H1 (cell line): Measurements from ENCODE around the gene RTP1. TPM values are rescaled to one million over a fixed set of nuclear protein-coding genes. Genes with fewer than 3 reads are reported as not detected.

Source experiments
- CTCF ChIA-PET: fragments of 300-600 bp; sonication (Branson Sonifier 250); formaldehyde crosslinking; loops from one replicate; lab custom pipeline; 2021; ENCODE audit not compliant: partially characterized antibody; lab: Charles Lee
- POLR2A ChIA-PET: fragments of 300-600 bp; sonication (Branson Sonifier 250); formaldehyde crosslinking; loops from one replicate; lab custom pipeline; 2021; ENCODE audit warnings: inconsistent platforms; ENCODE audit not compliant: partially characterized antibody; lab: Charles Lee
- DNase-seq, 2 experiments: peaks; one replicate each; pipeline versions ENCODE4 v3.0.0 to v3.0.0-alpha.2; 2010 to 2022; ENCODE audit warnings: low spot score in 2 of 2, low read depth in 1 of 2, mixed read lengths in 1 of 2
- FAIRE-seq: peaks from 2 replicates; lab custom pipeline; 2011; peaks lifted over from hg19 to GRCh38; lab: Jason Lieb, UNC
- H2AFZ ChIP-seq: 2 replicates; pipeline ENCODE4 v1.8.1; 2012; ENCODE audit warnings: low read length, inconsistent platforms
- H2AK5ac ChIP-seq: 2 replicates; pipeline ENCODE4 v1.6.1; 2013; ENCODE audit warnings: low read depth, low read length
- H2BK120ac ChIP-seq: replicated peaks from 2 replicates; pipeline ENCODE3; 2013; ENCODE audit warnings: low read depth, low read length, inconsistent platforms
- H2BK12ac ChIP-seq: 2 replicates; pipeline ENCODE4 v1.6.1; 2013; ENCODE audit warnings: low read depth, low read length
- H2BK15ac ChIP-seq: 2 replicates; pipeline ENCODE4 v1.6.1; 2013; ENCODE audit warnings: low read length
- H2BK20ac ChIP-seq: 2 replicates; pipeline ENCODE4 v1.6.1; 2013; ENCODE audit warnings: low read length
- H2BK5ac ChIP-seq: 2 replicates; pipeline ENCODE4 v1.6.1; 2013; ENCODE audit warnings: low read depth, low read length
- H3K14ac ChIP-seq: 2 replicates; pipeline ENCODE4 v1.6.1; 2013; ENCODE audit warnings: inconsistent platforms; ENCODE audit not compliant: insufficient read length
- H3K18ac ChIP-seq: 2 replicates; pipeline ENCODE4 v1.6.1; 2013; ENCODE audit warnings: low read length; ENCODE audit errors: extremely low read depth
- H3K23ac ChIP-seq: 2 replicates; pipeline ENCODE4 v1.6.1; 2013; ENCODE audit warnings: inconsistent platforms; ENCODE audit not compliant: insufficient read length
- H3K23me2 ChIP-seq: 2 replicates; pipeline ENCODE4 v1.6.1; 2013; ENCODE audit warnings: low read depth, low read length
- H3K27ac ChIP-seq: 2 replicates; pipeline ENCODE4 v1.6.1; 2011; ENCODE audit warnings: low read depth, low read length, inconsistent platforms
- H3K27me3 ChIP-seq, 4 experiments: replicated peaks in 1 of 4; 1 replicate in 1 of 4; 2 replicates in 3 of 4; pipeline versions ENCODE4 v1.6.1 to v1.8.1; 2011 to 2013; ENCODE audit warnings: low read length in 3 of 4, mild to moderate bottlenecking in 3 of 4, inconsistent platforms in 2 of 4, mixed read lengths in 2 of 4, moderate library complexity in 1 of 4; ENCODE audit not compliant: control insufficient read depth in 3 of 4, insufficient read depth in 3 of 4; ENCODE audit errors: extremely low read depth in 1 of 4
- H3K36me3 ChIP-seq, 4 experiments: 2 replicates each; pipeline versions ENCODE4 v1.6.1 to v1.8.1; 2011 to 2013; ENCODE audit warnings: mild to moderate bottlenecking in 4 of 4, low read length in 3 of 4, moderate library complexity in 2 of 4, control low read depth in 1 of 4, inconsistent platforms in 1 of 4; ENCODE audit not compliant: insufficient read depth in 4 of 4, control insufficient read depth in 2 of 4
- H3K4ac ChIP-seq: replicated peaks from 2 replicates; pipeline ENCODE3; 2013; ENCODE audit warnings: low read length, low read depth, mixed read lengths, inconsistent platforms; ENCODE audit not compliant: insufficient read length
- H3K4me1 ChIP-seq, 4 experiments: replicated peaks in 1 of 4; 1 replicate in 1 of 4; 2 replicates in 3 of 4; pipeline versions ENCODE4 v1.6.1 to v1.8.1; 2011 to 2013; ENCODE audit warnings: low read length in 3 of 4, inconsistent platforms in 2 of 4, mixed read lengths in 1 of 4; ENCODE audit not compliant: insufficient read depth in 4 of 4, control insufficient read depth in 3 of 4
- H3K4me2 ChIP-seq, 2 experiments: 2 replicates each; pipeline versions ENCODE4 v1.6.1 to v1.8.1; 2011 to 2013; ENCODE audit warnings: low read depth in 2 of 2, low read length in 2 of 2, control low read depth in 1 of 2, inconsistent platforms in 1 of 2, mild to moderate bottlenecking in 1 of 2; ENCODE audit not compliant: insufficient read depth in 1 of 2
- H3K4me3 ChIP-seq, 4 experiments: fragments of 200-600, 300-600 bp in 1 of 4; sonication (generic), shearing (Covaris generic), sonication (Bioruptor Twin) in 1 of 4; 2 replicates each; pipeline versions ENCODE4 v1.5.1 to v1.8.1; 2011 to 2016; ENCODE audit warnings: low read length in 4 of 4, low read depth in 3 of 4, control low read depth in 2 of 4, inconsistent platforms in 2 of 4, mild to moderate bottlenecking in 2 of 4, mixed read lengths in 1 of 4, moderate library complexity in 1 of 4; ENCODE audit not compliant: insufficient read depth in 2 of 4; ENCODE audit errors: extremely low read depth in 1 of 4
- H3K56ac ChIP-seq: replicated peaks from 2 replicates; pipeline ENCODE3; 2013; ENCODE audit warnings: low read depth, mild to moderate bottlenecking, mixed read lengths, low read length, inconsistent platforms; ENCODE audit not compliant: insufficient read length
- H3K79me1 ChIP-seq: 2 replicates; pipeline ENCODE4 v1.6.1; 2013; ENCODE audit warnings: low read depth, low read length, control low read depth
- H3K79me2 ChIP-seq, 2 experiments: 2 replicates each; pipeline versions ENCODE4 v1.6.1 to v1.8.1; 2012 to 2013; ENCODE audit warnings: low read length in 2 of 2, mild to moderate bottlenecking in 2 of 2, inconsistent platforms in 1 of 2; ENCODE audit not compliant: insufficient read depth in 2 of 2, control insufficient read depth in 1 of 2
- H3K9ac ChIP-seq, 4 experiments: replicated peaks in 1 of 4; 1 replicate in 1 of 4; 2 replicates in 3 of 4; pipeline versions ENCODE4 v1.6.1 to v1.8.1; 2011 to 2013; ENCODE audit warnings: low read depth in 3 of 4, low read length in 3 of 4, control low read depth in 2 of 4, mild to moderate bottlenecking in 2 of 4, moderate library complexity in 2 of 4, inconsistent platforms in 1 of 4; ENCODE audit errors: extremely low read depth in 1 of 4
- H3K9me3 ChIP-seq, 2 experiments: 2 replicates each; pipeline versions ENCODE4 v1.6.1 to v1.8.1; 2012 to 2013; ENCODE audit warnings: mild to moderate bottlenecking in 2 of 2, moderate library complexity in 2 of 2, control low read depth in 1 of 2, inconsistent platforms in 1 of 2, low read depth in 1 of 2, low read length in 1 of 2, mixed read lengths in 1 of 2; ENCODE audit not compliant: insufficient read depth in 2 of 2
- H4K20me1 ChIP-seq, 2 experiments: replicated peaks in 1 of 2; 2 replicates each; pipeline versions ENCODE3 to v1.8.1; 2011 to 2013; ENCODE audit warnings: inconsistent platforms in 2 of 2, low read length in 2 of 2, mild to moderate bottlenecking in 1 of 2; ENCODE audit not compliant: insufficient read depth in 2 of 2, control insufficient read depth in 1 of 2
- H4K5ac ChIP-seq: 2 replicates; pipeline ENCODE4 v1.6.1; 2013; ENCODE audit warnings: low read length, low read depth, mixed read lengths, inconsistent platforms; ENCODE audit not compliant: insufficient read length
- H4K8ac ChIP-seq: 2 replicates; pipeline ENCODE4 v1.8.0; 2013; ENCODE audit warnings: mild to moderate bottlenecking, moderate library complexity, low read length, inconsistent platforms; ENCODE audit not compliant: insufficient read depth; ENCODE audit errors: extremely low read depth
- H4K91ac ChIP-seq: replicated peaks from 2 replicates; pipeline ENCODE3; 2013; ENCODE audit warnings: low read length, mixed read lengths, inconsistent platforms; ENCODE audit not compliant: insufficient read length
- CEBPB ChIP-seq: IDR thresholded peaks from 2 replicates; pipeline ENCODE4 v1.6.1; 2012; ENCODE audit warnings: low read depth, low read length
- EGR1 ChIP-seq: IDR thresholded peaks from 2 replicates; pipeline ENCODE4 v1.6.1; 2011; ENCODE audit warnings: low read depth, low read length, borderline replicate concordance
- HDAC2 ChIP-seq, 2 experiments: fragments of 300-600 bp in 1 of 2; sonication (generic) in 1 of 2; IDR thresholded peaks; 2 replicates each; pipeline ENCODE4 v1.6.1; 2011 to 2012; ENCODE audit warnings: low read depth in 2 of 2, low read length in 2 of 2, mild to moderate bottlenecking in 2 of 2, moderate library complexity in 2 of 2, borderline replicate concordance in 1 of 2, inconsistent platforms in 1 of 2
- KDM5A ChIP-seq: fragments of 200-600 bp; IDR thresholded peaks from 2 replicates; pipeline ENCODE4 v1.7.1; 2012; ENCODE audit warnings: mild to moderate bottlenecking, low read length, inconsistent platforms, mixed read lengths
- PHF8 ChIP-seq: fragments of 200-600 bp; sonication (generic); conservative IDR thresholded peaks from 2 replicates; pipeline ENCODE4 v1.7.1; 2012; ENCODE audit warnings: low read depth, mild to moderate bottlenecking, inconsistent platforms, low read length, moderate library complexity
- RNF2 ChIP-seq: fragments of 200-900, 300-1000 bp; sonication (generic); IDR thresholded peaks from 2 replicates; pipeline ENCODE4 v1.7.1; 2016; ENCODE audit warnings: borderline replicate concordance, low read depth, mild to moderate bottlenecking, antibody characterized with exemption, low read length; ENCODE audit not compliant: poor library complexity, severe bottlenecking; ENCODE audit errors: missing control alignments
- SP4 ChIP-seq: IDR thresholded peaks from 2 replicates; pipeline ENCODE4 v1.6.1; 2012; ENCODE audit warnings: low read length, inconsistent platforms
- SRF ChIP-seq: IDR thresholded peaks from 2 replicates; pipeline ENCODE4 v1.6.1; 2011; ENCODE audit warnings: mild to moderate bottlenecking, low read depth, low read length, moderate library complexity
- TAF7 ChIP-seq: optimal IDR thresholded peaks from 2 replicates; pipeline ENCODE3; 2011; ENCODE audit warnings: low read depth, mild to moderate bottlenecking, inconsistent platforms, low read length, moderate library complexity, borderline replicate concordance
- TBP ChIP-seq: IDR thresholded peaks from 2 replicates; pipeline ENCODE4 v1.6.1; 2011; ENCODE audit warnings: low read depth, low read length, improper control_type of control experiment
- whole genome bisulfite sequencing, 2 experiments: shearing (Covaris generic) in 1 of 2; methylation state at CpG; one replicate each; pipeline versions ENCODE4 v1.1.6 to v1.1.7; 2013 to 2015; ENCODE audit warnings: low lambda C conversion rate in 2 of 2, mixed read lengths in 2 of 2, inconsistent platforms in 1 of 2, low coverage in 1 of 2, missing lambda C conversion rate in 1 of 2; ENCODE audit not compliant: insufficient replicate concordance in 2 of 2, insufficient coverage in 1 of 2, insufficient read length in 1 of 2; ENCODE audit errors: extremely low coverage in 1 of 2, missing lambda C conversion rate in 1 of 2; 5-methylcytosine and 5-hydroxymethylcytosine counted together
- polyA plus RNA-seq, 7 experiments: library from polyadenylated mRNA; depleted of rRNA in 3 of 7; stranded (reverse) in 5 of 7; unstranded in 2 of 7; fragments of >200 nt in 5 of 7; fragments of 200-250 nt in 2 of 7; gene quantifications; 1 replicate in 5 of 7; 2 replicates in 1 of 7; 4 replicates in 1 of 7; pipeline versions ENCODE4 v1.2.1 to v1.2.3, GENCODE V29; 2011 to 2013; ENCODE audit warnings: missing spikeins in 2 of 7, mixed read lengths in 2 of 7
- total RNA-seq: library from RNA; stranded (reverse); fragmentation: NEBNext Ultra II Directional; extraction: Animal tissue kit (Norgen Biotek cat#: 25700); gene quantifications from 2 replicates; pipeline ENCODE4 v1.2.1, GENCODE V29; 2021

RTP1 gene
- total and polyA plus RNA-seq, 2 of the 8 experiments (the other 6 are each of a cell fraction or from before 2014, with no cell fraction given): 2.9 to 3.0 TPM

GRCh38 chr3:187215460-187215859, 18.2 kb downstream of the RTP1 start:
- Histone ChIP-seq H2BK120ac (no peak overlapping the region), H4K91ac (no peak overlapping the region), H3K14ac (no peak overlapping the region), H2AK5ac (no peak overlapping the region), H3K56ac (no peak overlapping the region), H3K36me3 (no peaks in the 10 kb centered on the region), H2BK15ac (no peak overlapping the region), H4K8ac (no peak overlapping the region), H3K23me2 (no peaks in the 10 kb centered on the region), H2BK5ac (no peak overlapping the region), H4K5ac (no peak overlapping the region), H3K27ac (no peak overlapping the region), H4K20me1 (no peaks in the 10 kb centered on the region), H2AFZ (no peak overlapping the region), H3K18ac (no peak overlapping the region), H3K4ac (no peak overlapping the region), H3K4me1 (peaks cover 3 to 9% (median 7%) of the 10 kb centered on the region in 4 experiments; a peak in 6 of 7 replicates), H3K4me2 (no peak overlapping the region), H3K4me3 (no peak overlapping the region), H2BK20ac (no peak overlapping the region), H3K27me3 (no peaks in the 10 kb centered on the region), H3K79me2 (no peaks in the 10 kb centered on the region), H3K23ac (no peak overlapping the region), H3K9ac (no peak overlapping the region), H3K79me1 (no peaks in the 10 kb centered on the region), H3K9me3 (no peaks in the 10 kb centered on the region), H2BK12ac (no peak overlapping the region)
- ChIA-PET POLR2A (interaction anchor here (0.6 to 1.3 kb wide), 3 partner anchors 15 to 463 kb away, joined by 3 read pairs; no protein-coding TSS in a partner anchor), CTCF (interaction anchor here (0.8 to 15.7 kb wide), 3 partner anchors 81 to 464 kb away, joined by 3 to 236 read pairs (median 86); no protein-coding TSS in a partner anchor)
- DNase-seq (no peak), FAIRE-seq (no peak)
- 89% methylated on average over 5 of the region's 5 CpGs; no CpG with 5 or more reads in 1 of the 2 experiments for WGBS, 2 experiments
- TF ChIP-seq RNF2 (no peak), CEBPB (no peak), KDM5A (no peak), SRF (no peak), PHF8 (no peak), TBP (no peak), EGR1 (no peak), HDAC2 (IDR thresholded peaks at IDR 0.05; ENCODE audit: borderline replicate concordance in 1 of 2, low read depth in 2 of 2, low read length in 2 of 2) (no peak), TAF7 (no peak), SP4 (no peak)
